UCSD-AML1 (cell line): ENCODE measurements around the gene CD82.
"Not testable (repeated sequence)": the region's sequence is repeated elsewhere in the genome, so short reads cannot be mapped to it uniquely, and the experiment has no call there.

Experiments
- DNase-seq: peaks from one replicate; lab custom pipeline; 2025; ENCODE audit not compliant: unreplicated experiment; lab: John Stamatoyannopoulos, UW

Gene CD82

GRCh38 chr11:44533921-44534711, 31.3 kb upstream of the CD82 start:
- no peak for DNase-seq

- no peak for DNase-seq
These were observed 30.1 kb upstream of the CD82 start for GRCh38 chr11:44535191-44535980.

GRCh38 chr11:44536788-44537516, 28.5 kb upstream of the CD82 start:
- DNase-seq: no peak

- DNase-seq: no peak
These were observed 27.8 kb upstream of the CD82 start for GRCh38 chr11:44537679-44538078.

- peak; percentile 77 for DNase-seq
These were observed 26.9 kb upstream of the CD82 start for GRCh38 chr11:44538375-44539054.

- DNase-seq: no peak
These were observed 25.5 kb upstream of the CD82 start for GRCh38 chr11:44539971-44540370.

GRCh38 chr11:44540667-44541066, 24.8 kb upstream of the CD82 start:
- no peak for DNase-seq

- DNase-seq: no peak
These were observed 23.1 kb upstream of the CD82 start for GRCh38 chr11:44542372-44542771.

- not testable (repeated sequence) for DNase-seq
These were observed 18.5 kb upstream of the CD82 start for GRCh38 chr11:44546984-44547383.

- not testable (repeated sequence) for DNase-seq
These were observed 17.9 kb upstream of the CD82 start for GRCh38 chr11:44547534-44547933.

GRCh38 chr11:44548032-44548695, 17.3 kb upstream of the CD82 start:
- DNase-seq: no peak

GRCh38 chr11:44548961-44549749, 16.3 kb upstream of the CD82 start:
- not testable (repeated sequence) for DNase-seq

- no peak for DNase-seq
These were observed 15.3 kb upstream of the CD82 start for GRCh38 chr11:44550123-44550522.

GRCh38 chr11:44551456-44552139, 13.9 kb upstream of the CD82 start:
- DNase-seq: no peak

GRCh38 chr11:44555031-44555800, 10.2 kb upstream of the CD82 start:
- no peak for DNase-seq

GRCh38 chr11:44556735-44557409, 8.6 kb upstream of the CD82 start:
- peak; percentile 49 for DNase-seq

- no peak for DNase-seq
These were observed 8.0 kb upstream of the CD82 start for GRCh38 chr11:44557464-44557863.
